A549 (cell line): ENCODE measurements around the gene PLRG1. TPM values are rescaled to one million over a fixed set of nuclear protein-coding genes. Genes with fewer than 3 reads are reported as not detected.
A peak's percentile ranks its signal among the peaks of the same experiment; 100 is the strongest.

Experiments
- ATAC-seq, 2 experiments: fragments of 200-7000 bp in 1 of 2; fragments of >200 bp in 1 of 2; cut with Nextera tagmentation in 1 of 2; cut with Tn5 transposase in 1 of 2; 3 replicates each; pipeline versions ENCODE4 v1.8.0 to v1.9.1; 2018 to 2020; ENCODE audit warnings: mild to moderate bottlenecking in 1 of 2, moderate library complexity in 1 of 2
- CTCF ChIA-PET: fragments of 300-600 bp; sonication (Branson Sonifier 250); formaldehyde crosslinking; extraction: SDS; loops from one replicate; lab custom pipeline; 2021; ENCODE audit warnings: antibody characterized with exemption, inconsistent platforms; lab: Yijun Ruan, JAX
- POLR2A ChIA-PET: fragments of 350-600 bp; formaldehyde crosslinking; extraction: SDS; loops from one replicate; lab custom pipeline; 2021; ENCODE audit warnings: antibody characterized with exemption, inconsistent platforms; lab: Yijun Ruan, JAX
- DNase-seq, 2 experiments: peaks; one replicate each; pipeline versions ENCODE4 v3.0.0 to v3.0.0-alpha.2; 2011 to 2016; ENCODE audit warnings: low read depth in 1 of 2, low spot score in 1 of 2
- FAIRE-seq: peaks from 2 replicates; lab custom pipeline; 2011; peaks lifted over from hg19 to GRCh38; lab: Jason Lieb, UNC
- H3K27ac ChIP-seq, 2 experiments: fragments of >200 bp; sonication (Bioruptor Twin); formaldehyde crosslinking; 3 replicates each; pipeline ENCODE4 v1.5.1; 2016 to 2017
- H3K4me1 ChIP-seq: fragments of >200 bp; sonication (Bioruptor Twin); formaldehyde crosslinking; 3 replicates; pipeline ENCODE4 v1.6.1; 2016
- H3K4me2 ChIP-seq: fragments of >200 bp; sonication (Bioruptor Twin); formaldehyde crosslinking; 3 replicates; pipeline ENCODE4 v1.6.1; 2016
- H3K4me3 ChIP-seq: fragments of >200 bp; sonication (Bioruptor Twin); formaldehyde crosslinking; 3 replicates; pipeline ENCODE4 v1.5.1; 2016
- H3K9me3 ChIP-seq: fragments of >200 bp; sonication (Bioruptor Twin); formaldehyde crosslinking; 3 replicates; pipeline ENCODE4 v1.6.1; 2016
- CBX2 ChIP-seq: fragments of 200-600 bp; sonication (generic); IDR thresholded peaks from 2 replicates; pipeline ENCODE4 v1.6.1; 2016; ENCODE audit warnings: low read depth, mild to moderate bottlenecking, borderline replicate concordance
- CBX8 ChIP-seq: fragments of 200-600 bp; sonication (generic); IDR thresholded peaks from 2 replicates; pipeline ENCODE4 v1.6.1; 2016
- CHD4 ChIP-seq: fragments of 200-600 bp; sonication (generic); IDR thresholded peaks from 2 replicates; pipeline ENCODE4 v1.6.1; 2016; ENCODE audit warnings: antibody characterized with exemption, mild to moderate bottlenecking, borderline replicate concordance
- FOSL2 ChIP-seq, 2 experiments: fragments of 450-650 bp in 1 of 2; fragments of >200 bp in 1 of 2; sonication (Bioruptor Twin) in 1 of 2; formaldehyde crosslinking; IDR thresholded peaks; 2 replicates each; pipeline versions ENCODE4 v1.5.0 to v1.6.1; 2016 to 2020; ENCODE audit warnings: mild to moderate bottlenecking in 1 of 2, moderate library complexity in 1 of 2
- GATA3 ChIP-seq: IDR thresholded peaks from 2 replicates; pipeline ENCODE4 v1.6.1; 2012; ENCODE audit warnings: borderline replicate concordance
- HEYL ChIP-seq: fragments of 250-450 bp; sonication (Bioruptor Pico); IDR thresholded peaks from 2 replicates; pipeline ENCODE4 v1.8.0; 2021; ENCODE audit warnings: mild to moderate bottlenecking, moderate library complexity
- HOXA7 ChIP-seq: fragments of 250-450 bp; sonication (Bioruptor Pico); IDR thresholded peaks from 2 replicates; pipeline ENCODE4 v1.5.0; 2020; ENCODE audit warnings: mild to moderate bottlenecking, moderate library complexity
- HOXB13 ChIP-seq: fragments of 250-450 bp; sonication (Bioruptor Pico); IDR thresholded peaks from 2 replicates; pipeline ENCODE4 v1.5.0; 2020; ENCODE audit warnings: low read depth, mild to moderate bottlenecking, moderate library complexity
- HOXB5 ChIP-seq: fragments of 250-450 bp; sonication (Bioruptor Pico); IDR thresholded peaks from 2 replicates; pipeline ENCODE4 v1.5.0; 2020; ENCODE audit warnings: mild to moderate bottlenecking, moderate library complexity
- KDM1A ChIP-seq: fragments of 200-600 bp; sonication (generic); IDR thresholded peaks from 2 replicates; pipeline ENCODE4 v1.6.1; 2016; ENCODE audit warnings: low read depth, mild to moderate bottlenecking
- MAFK ChIP-seq: fragments of 450-650 bp; IDR thresholded peaks from 2 replicates; pipeline ENCODE4 v1.6.1; 2014; ENCODE audit not compliant: partially characterized antibody
- PHF8 ChIP-seq: fragments of 200-600 bp; sonication (generic); IDR thresholded peaks from 2 replicates; pipeline ENCODE4 v1.6.1; 2016; ENCODE audit warnings: low read depth, mild to moderate bottlenecking, antibody characterized with exemption, moderate library complexity, borderline replicate concordance
- POLR2A ChIP-seq: IDR thresholded peaks from 2 replicates; pipeline ENCODE4 v1.6.1; 2012; ENCODE audit warnings: mild to moderate bottlenecking, low read length
- POLR2AphosphoS2 ChIP-seq: conservative IDR thresholded peaks from 2 replicates; pipeline ENCODE4 v1.6.1; 2012; ENCODE audit warnings: low read length, improper control_type of control experiment, inconsistent platforms
- RAD21 ChIP-seq, 2 experiments: fragments of >200 bp in 1 of 2; sonication (Bioruptor Twin) in 1 of 2; formaldehyde crosslinking in 1 of 2; IDR thresholded peaks in 1 of 2; conservative IDR thresholded peaks in 1 of 2; 2 replicates in 1 of 2; 3 replicates in 1 of 2; pipeline ENCODE4 v1.6.1; 2012 to 2018; ENCODE audit warnings: inconsistent platforms in 1 of 2
- RFX5 ChIP-seq: fragments of 450-650 bp; IDR thresholded peaks from 2 replicates; pipeline ENCODE4 v1.7.1; 2014; ENCODE audit warnings: antibody characterized with exemption, mild to moderate bottlenecking, moderate library complexity
- RNF2 ChIP-seq: fragments of 200-600 bp; sonication (generic); IDR thresholded peaks from 2 replicates; pipeline ENCODE4 v1.6.1; 2016; ENCODE audit warnings: low read depth, mild to moderate bottlenecking, antibody characterized with exemption, moderate library complexity, borderline replicate concordance
- SMC3 ChIP-seq: fragments of >200 bp; sonication (Bioruptor Twin); formaldehyde crosslinking; IDR thresholded peaks from 3 replicates; pipeline ENCODE4 v1.6.1; 2018; ENCODE audit warnings: inconsistent platforms
- SREBF2 ChIP-seq: fragments of 450-650 bp; IDR thresholded peaks from 2 replicates; pipeline ENCODE4 v1.6.1; 2014; ENCODE audit warnings: mild to moderate bottlenecking, moderate library complexity
- TFCP2L1 ChIP-seq: fragments of 250-450 bp; sonication (Bioruptor Pico); IDR thresholded peaks from 2 replicates; pipeline ENCODE4 v1.5.0; 2021; ENCODE audit warnings: mild to moderate bottlenecking
- WGBS: methylation state at CpG from one replicate; pipeline ENCODE4 v1.1.6; 2017; ENCODE audit errors: missing lambda C conversion rate; 5-methylcytosine and 5-hydroxymethylcytosine counted together
- polyA plus RNA-seq, 4 experiments: library from polyadenylated mRNA; depleted of rRNA in 3 of 4; stranded (reverse); fragments of >200 nt; fragmentation: RNase III in 1 of 4; extraction: RNeasy Plus Mini Kit Qiagen cat#74134 plus additional on column Dnase treatment in 1 of 4; gene quantifications; 2 replicates in 3 of 4; 3 replicates in 1 of 4; pipeline ENCODE4 v1.2.3, GENCODE V29; 2011 to 2017
- TF ChIP-seq, protein P1 (sequence below): fragments of >200 bp; sonication (Bioruptor Twin); formaldehyde crosslinking; IDR thresholded peaks from 2 replicates; pipeline ENCODE4 v1.6.1; 2016
- TF ChIP-seq, protein P2 (sequence below): fragments of >200 bp; sonication (Bioruptor Twin); formaldehyde crosslinking; IDR thresholded peaks from 3 replicates; pipeline ENCODE4 v1.6.1; 2016
- TF ChIP-seq, protein P3 (sequence below): fragments of 250-450 bp; sonication (Bioruptor Pico); IDR thresholded peaks from 2 replicates; pipeline ENCODE4 v1.5.0; 2020; ENCODE audit warnings: low read depth, mild to moderate bottlenecking, moderate library complexity
- TF ChIP-seq, protein P4 (sequence below): fragments of 250-450 bp; sonication (Bioruptor Pico); IDR thresholded peaks from 2 replicates; pipeline ENCODE4 v1.5.0; 2021; ENCODE audit warnings: mild to moderate bottlenecking, moderate library complexity, borderline replicate concordance

The PLRG1 gene
- polyA plus RNA-seq, 2 of the 4 experiments (the other 2 are of a cell fraction): 50.4 to 123 TPM

DNA sequence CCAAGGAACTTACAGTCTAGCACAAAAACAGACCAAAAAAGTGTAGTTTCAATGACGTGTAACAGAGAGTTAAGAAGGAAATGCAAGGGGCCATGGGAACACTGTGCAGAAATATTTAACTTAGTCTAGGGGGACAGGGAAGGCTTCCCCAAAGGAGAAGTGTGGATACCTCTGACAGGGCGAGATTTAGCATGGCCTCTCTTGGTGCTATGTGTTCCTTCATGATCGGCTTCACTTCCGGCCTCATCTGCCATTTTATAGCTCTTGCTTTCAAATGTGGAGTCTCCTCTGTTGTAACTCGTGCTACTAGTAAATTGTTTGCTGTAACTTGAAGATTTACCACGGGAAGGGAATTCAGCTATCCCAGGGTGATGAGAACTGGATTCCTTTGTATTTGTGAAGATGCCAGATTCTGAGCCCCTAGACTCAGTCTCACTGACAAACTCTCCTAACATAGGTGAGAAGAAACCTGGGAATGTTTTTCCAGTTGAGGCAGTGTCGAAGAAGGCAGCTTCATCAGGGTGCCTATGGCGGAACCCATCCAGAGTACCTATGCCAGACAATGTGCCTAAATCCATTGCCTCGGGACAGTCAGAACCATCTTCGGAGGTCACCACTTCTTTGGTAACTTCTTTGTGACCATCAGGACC, 35.3 kb upstream of the PLRG1 start:
- DNase-seq (no peak), FAIRE-seq (no peak), ATAC-seq (no peak)
- H3K4me3 ChIP-seq: no peak overlapping the region
- 0 out of 3 replicates have a peak, but pooled peaks cover 6% of the 10 kb centered on the region for H3K9me3 ChIP-seq
- no peak overlapping the region for H3K27ac ChIP-seq
- TF ChIP-seq, protein P1, sequence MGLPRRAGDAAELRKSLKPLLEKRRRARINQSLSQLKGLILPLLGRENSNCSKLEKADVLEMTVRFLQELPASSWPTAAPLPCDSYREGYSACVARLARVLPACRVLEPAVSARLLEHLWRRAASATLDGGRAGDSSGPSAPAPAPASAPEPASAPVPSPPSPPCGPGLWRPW: no peak
- TF ChIP-seq, protein P2, sequence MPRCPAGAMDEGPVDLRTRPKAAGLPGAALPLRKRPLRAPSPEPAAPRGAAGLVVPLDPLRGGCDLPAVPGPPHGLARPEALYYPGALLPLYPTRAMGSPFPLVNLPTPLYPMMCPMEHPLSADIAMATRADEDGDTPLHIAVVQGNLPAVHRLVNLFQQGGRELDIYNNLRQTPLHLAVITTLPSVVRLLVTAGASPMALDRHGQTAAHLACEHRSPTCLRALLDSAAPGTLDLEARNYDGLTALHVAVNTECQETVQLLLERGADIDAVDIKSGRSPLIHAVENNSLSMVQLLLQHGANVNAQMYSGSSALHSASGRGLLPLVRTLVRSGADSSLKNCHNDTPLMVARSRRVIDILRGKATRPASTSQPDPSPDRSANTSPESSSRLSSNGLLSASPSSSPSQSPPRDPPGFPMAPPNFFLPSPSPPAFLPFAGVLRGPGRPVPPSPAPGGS: no peak
- TF ChIP-seq, protein P3, sequence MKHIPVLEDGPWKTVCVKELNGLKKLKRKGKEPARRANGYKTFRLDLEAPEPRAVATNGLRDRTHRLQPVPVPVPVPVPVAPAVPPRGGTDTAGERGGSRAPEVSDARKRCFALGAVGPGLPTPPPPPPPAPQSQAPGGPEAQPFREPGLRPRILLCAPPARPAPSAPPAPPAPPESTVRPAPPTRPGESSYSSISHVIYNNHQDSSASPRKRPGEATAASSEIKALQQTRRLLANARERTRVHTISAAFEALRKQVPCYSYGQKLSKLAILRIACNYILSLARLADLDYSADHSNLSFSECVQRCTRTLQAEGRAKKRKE (CRISPR knock-in tag): no peak
- TF ChIP-seq CBX8 (no peak), TFCP2L1 (no peak), SREBF2 (no peak), HOXB5 (CRISPR knock-in tag) (no peak), CHD4 (no peak)
- peaks cover 15% of the 10 kb centered on the region; the same call in 2 of the 3 replicates for H3K4me1 ChIP-seq
- no peak overlapping the region for H3K4me2 ChIP-seq
- ChIA-PET CTCF (interaction anchor here (1.5 to 1.8 kb wide), 3 partner anchors 33 to 36 kb away, joined by 3 to 6 read pairs (median 5); partner anchors contain the start of gene PLRG1), POLR2A (no interaction called here)
- 89% methylated on average over 10 of the region's 10 CpGs for WGBS

DNA sequence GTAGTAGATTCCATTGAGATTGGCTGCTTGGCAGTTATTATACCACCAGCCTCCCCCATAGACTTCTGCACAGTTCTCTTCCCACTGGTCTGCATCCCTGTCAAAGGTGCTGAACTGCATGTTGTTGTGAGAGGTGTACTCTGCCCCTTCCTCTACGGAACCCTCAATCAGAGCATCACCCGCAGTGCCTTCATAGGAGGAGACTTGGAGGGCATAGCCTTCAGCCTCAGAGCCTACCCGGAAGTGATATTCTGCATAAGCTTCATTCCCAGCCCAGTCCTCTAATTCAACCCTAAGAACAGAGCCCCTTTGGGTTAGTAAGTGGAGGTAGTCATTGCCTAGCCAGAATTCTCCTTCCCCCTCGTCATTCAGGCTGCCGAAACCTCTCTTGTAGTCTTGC, 34.1 kb upstream of the PLRG1 start:
- FAIRE-seq (no peak), ATAC-seq (peak in 1 of 2 experiments; percentile 39; a peak in 2 of 6 replicates)
- CTCF ChIA-PET: interaction anchor here (0.8 to 1.5 kb wide), 2 partner anchors 25 to 32 kb away, joined by 3 read pairs; no protein-coding TSS in a partner anchor
- no peak for TF ChIP-seq RNF2
- TF ChIP-seq CBX2: no peak
- TF ChIP-seq, all 56 proteins: peak for 0
- H3K9me3 ChIP-seq: 0 out of 3 replicates have a peak, but pooled peaks cover 6% of the 10 kb centered on the region
- peaks cover 9% of the 10 kb centered on the region for H3K4me1 ChIP-seq
- no peak for DNase-seq
- H3K4me2 ChIP-seq: no peak overlapping the region
- no peak overlapping the region for H3K4me3 ChIP-seq
- POLR2A ChIA-PET: no interaction called here
- WGBS: 87% methylated on average over 5 of the region's 5 CpGs
- no peak overlapping the region for H3K27ac ChIP-seq

DNA sequence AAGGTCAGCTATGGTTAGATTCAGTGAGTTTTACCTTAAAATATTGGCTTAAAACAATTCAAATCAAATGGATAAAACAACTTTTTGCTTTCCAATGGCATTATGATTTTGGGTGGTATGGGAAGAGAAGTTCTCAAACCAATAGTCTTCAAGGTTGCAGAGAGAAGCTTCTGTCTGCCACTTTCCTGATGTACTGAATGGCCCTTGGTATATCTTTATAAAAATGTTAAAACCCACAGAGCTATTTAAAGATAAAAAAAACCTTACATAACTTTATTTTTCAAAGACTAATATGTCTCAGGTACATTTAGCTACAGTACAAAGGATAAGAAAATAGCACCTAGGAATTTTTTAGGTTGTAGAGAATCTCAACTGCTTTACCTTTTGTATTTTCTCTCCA, 33.5 kb upstream of the PLRG1 start:
- ATAC-seq (no peak), DNase-seq (no peak), FAIRE-seq (no peak)
- H3K4me3 ChIP-seq: no peak overlapping the region
- POLR2A ChIA-PET: no interaction called here
- H3K4me2 ChIP-seq: no peak overlapping the region
- CTCF ChIA-PET: no interaction called here
- H3K27ac ChIP-seq: no peak overlapping the region
- H3K9me3 ChIP-seq: 0 out of 3 replicates have a peak, but pooled peaks cover 6% of the 10 kb centered on the region
- peaks cover 9% of the 10 kb centered on the region for H3K4me1 ChIP-seq
- TF ChIP-seq POLR2A (no peak), HOXA7 (CRISPR knock-in tag) (no peak), RFX5 (no peak), HOXB13 (CRISPR knock-in tag) (no peak), SMC3 (no peak), POLR2AphosphoS2 (no peak), MAFK (no peak), KDM1A (no peak)

DNA sequence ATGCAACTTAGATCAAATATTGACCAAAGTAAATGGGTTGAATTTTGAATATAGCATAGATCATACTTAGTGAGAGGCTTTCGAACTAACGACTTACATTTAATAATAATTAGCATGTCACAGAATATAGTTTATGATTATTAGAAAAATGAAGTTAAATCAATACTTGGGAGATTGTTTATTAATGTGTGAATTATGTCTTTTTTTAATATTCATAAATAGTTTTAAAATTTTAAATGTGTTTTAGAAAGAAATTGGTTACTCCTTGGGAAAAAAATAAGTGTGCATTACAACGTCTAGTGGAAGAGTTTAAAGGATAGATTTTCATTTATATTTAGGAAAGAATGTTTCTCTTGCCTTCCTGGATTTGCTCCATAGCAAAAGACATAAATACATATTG, 33.0 kb upstream of the PLRG1 start:
- DNase-seq: no peak
- no peak for FAIRE-seq
- no peak overlapping the region for H3K27ac ChIP-seq
- 83% methylated on average over 3 of the region's 3 CpGs for WGBS
- ChIA-PET CTCF (interaction anchor here (0.8 kb wide), 1 partner anchor 23 kb away, joined by 3 read pairs; no protein-coding TSS in a partner anchor), POLR2A (no interaction called here)
- no peak for ATAC-seq
- H3K4me3 ChIP-seq: no peak overlapping the region
- H3K4me1 ChIP-seq: peaks cover 13% of the 10 kb centered on the region
- 0 out of 3 replicates have a peak, but pooled peaks cover 6% of the 10 kb centered on the region for H3K9me3 ChIP-seq
- no peak overlapping the region for H3K4me2 ChIP-seq
- TF ChIP-seq FOSL2 (IDR thresholded peaks at IDR 0.05) (no peak), FOSL2 (CRISPR knock-in tag; IDR thresholded peaks at IDR 0.05) (no peak), CBX2 (no peak), RAD21 (conservative IDR thresholded peaks at IDR 0.05 in 1 of 2, IDR thresholded peaks at IDR 0.05 in 1 of 2) (no peak), HOXB13 (CRISPR knock-in tag) (no peak), MAFK (no peak), HEYL (no peak), POLR2A (no peak), RNF2 (no peak), PHF8 (no peak), HOXA7 (CRISPR knock-in tag) (no peak), GATA3 (no peak)
- TF ChIP-seq, protein P3 (CRISPR knock-in tag): no peak
- TF ChIP-seq, protein P4, sequence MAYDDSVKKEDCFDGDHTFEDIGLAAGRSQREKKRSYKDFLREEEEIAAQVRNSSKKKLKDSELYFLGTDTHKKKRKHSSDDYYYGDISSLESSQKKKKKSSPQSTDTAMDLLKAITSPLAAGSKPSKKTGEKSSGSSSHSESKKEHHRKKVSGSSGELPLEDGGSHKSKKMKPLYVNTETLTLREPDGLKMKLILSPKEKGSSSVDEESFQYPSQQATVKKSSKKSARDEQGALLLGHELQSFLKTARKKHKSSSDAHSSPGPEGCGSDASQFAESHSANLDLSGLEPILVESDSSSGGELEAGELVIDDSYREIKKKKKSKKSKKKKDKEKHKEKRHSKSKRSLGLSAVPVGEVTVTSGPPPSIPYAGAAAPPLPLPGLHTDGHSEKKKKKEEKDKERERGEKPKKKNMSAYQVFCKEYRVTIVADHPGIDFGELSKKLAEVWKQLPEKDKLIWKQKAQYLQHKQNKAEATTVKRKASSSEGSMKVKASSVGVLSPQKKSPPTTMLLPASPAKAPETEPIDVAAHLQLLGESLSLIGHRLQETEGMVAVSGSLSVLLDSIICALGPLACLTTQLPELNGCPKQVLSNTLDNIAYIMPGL: no peak
